ENCODE measurements around the gene TRIM39. TPM values are rescaled to one million over a fixed set of nuclear protein-coding genes. Genes with fewer than 3 reads are reported as not detected.
A peak's percentile ranks its signal among the peaks of the same experiment; 100 is the strongest.

Gene TRIM39
- total RNA-seq, 1 donor from 2014 or later = 14.2 TPM

- Mint-ChIP-seq H3K4me3 (no peak overlapping the region), H3K27me3 (ENCODE audit: insufficient read depth) (no peaks in the 10 kb centered on the region), H3K9me3 (no peaks in the 10 kb centered on the region), H3K4me1 (ENCODE audit: low read depth) (peaks cover 77% of the 10 kb centered on the region), H3K36me3 (ENCODE audit: low read depth) (peaks cover 53% of the 10 kb centered on the region), H3K27ac (no peak overlapping the region)
- DNase-seq (ENCODE audit: low spot score) = no peak
- intact Hi-C loops (cut with micrococcal nuclease) = no loop called here
Observed at GRCh38 chr6:30319146-30319835, 7.4 kb upstream of the TRIM39 start.

GRCh38 chr6:30321692-30322388 is 4.9 kb upstream of the TRIM39 start:
- no peak for DNase-seq (ENCODE audit: low spot score)
- Mint-ChIP-seq H3K4me3 (no peak overlapping the region), H3K27me3 (ENCODE audit: insufficient read depth) (no peaks in the 10 kb centered on the region), H3K4me1 (ENCODE audit: low read depth) (peaks cover 82% of the 10 kb centered on the region), H3K9me3 (no peaks in the 10 kb centered on the region), H3K36me3 (ENCODE audit: low read depth) (peaks cover 42% of the 10 kb centered on the region), H3K27ac (no peak overlapping the region)
- intact Hi-C loops (cut with micrococcal nuclease) = loop anchor here (10.0 kb wide), 1 partner anchor 363 kb away; the partner anchor contains the start of gene PPP1R18

GRCh38 chr6:30322527-30323501 is 3.9 kb upstream of the TRIM39 start:
- intact Hi-C loops (cut with micrococcal nuclease) = loop anchor here (10.0 kb wide), 1 partner anchor 362 kb away; the partner anchor contains the start of gene PPP1R18
- DNase-seq (ENCODE audit: low spot score) = no peak
- peaks cover 84% of the 10 kb centered on the region for H3K4me1 Mint-ChIP-seq (ENCODE audit: low read depth)
- peak overlapping the region; percentile 49 for H3K4me3 Mint-ChIP-seq
- no peaks in the 10 kb centered on the region for H3K27me3 Mint-ChIP-seq (ENCODE audit: insufficient read depth)
- peak overlapping the region; percentile 53 for H3K27ac Mint-ChIP-seq
- no peaks in the 10 kb centered on the region for H3K9me3 Mint-ChIP-seq
- H3K36me3 Mint-ChIP-seq (ENCODE audit: low read depth) = peaks cover 38% of the 10 kb centered on the region

GRCh38 chr6:30323806-30324205 is 2.9 kb upstream of the TRIM39 start:
- Mint-ChIP-seq H3K4me1 (ENCODE audit: low read depth) (peaks cover 78% of the 10 kb centered on the region), H3K9me3 (no peaks in the 10 kb centered on the region), H3K27me3 (ENCODE audit: insufficient read depth) (no peaks in the 10 kb centered on the region), H3K36me3 (ENCODE audit: low read depth) (peaks cover 35% of the 10 kb centered on the region), H3K4me3 (no peak overlapping the region), H3K27ac (no peak overlapping the region)
- intact Hi-C loops (cut with micrococcal nuclease) = loop anchor here (10.0 kb wide), 1 partner anchor 361 kb away; the partner anchor contains the start of gene PPP1R18
- DNase-seq (ENCODE audit: low spot score) = no peak

- Mint-ChIP-seq H3K36me3 (ENCODE audit: low read depth) (peaks cover 36% of the 10 kb centered on the region), H3K4me1 (ENCODE audit: low read depth) (peaks cover 67% of the 10 kb centered on the region), H3K27me3 (ENCODE audit: insufficient read depth) (no peaks in the 10 kb centered on the region), H3K27ac (peak overlapping the region; percentile 100), H3K4me3 (peak overlapping the region; percentile 99), H3K9me3 (no peaks in the 10 kb centered on the region)
- peak; percentile 76 for DNase-seq (ENCODE audit: low spot score)
- intact Hi-C loops (cut with micrococcal nuclease) = loop anchor here (1.0 to 10.0 kb wide), 7 partner anchors 8 to 1852 kb away; partner anchors contain the start of genes AGPAT1, GNL1, PPP1R18 and PRR3
Observed at GRCh38 chr6:30325150-30325872, 1.4 kb upstream of the TRIM39 start.

- intact Hi-C loops (cut with micrococcal nuclease) = loop anchor here (1.0 to 10.0 kb wide), 11 partner anchors 9 to 1851 kb away; partner anchors contain the start of genes AGPAT1, GNL1, MRPS18B and PPP1R10
- Mint-ChIP-seq H3K9me3 (no peaks in the 10 kb centered on the region), H3K4me1 (ENCODE audit: low read depth) (peaks cover 61% of the 10 kb centered on the region), H3K27ac (peak overlapping the region; percentile 100), H3K27me3 (ENCODE audit: insufficient read depth) (no peaks in the 10 kb centered on the region), H3K36me3 (ENCODE audit: low read depth) (peaks cover 36% of the 10 kb centered on the region), H3K4me3 (peak overlapping the region; percentile 99)
- peak; percentile 72 for DNase-seq (ENCODE audit: low spot score)
Observed at GRCh38 chr6:30325873-30326525, 728 bp upstream of the TRIM39 start.

GRCh38 chr6:30327232-30327746 is 562 bp downstream of the TRIM39 start:
- peaks cover 48% of the 10 kb centered on the region for H3K4me1 Mint-ChIP-seq (ENCODE audit: low read depth)
- peaks cover 36% of the 10 kb centered on the region for H3K36me3 Mint-ChIP-seq (ENCODE audit: low read depth)
- peak overlapping the region; percentile 93 for H3K27ac Mint-ChIP-seq
- intact Hi-C loops (cut with micrococcal nuclease) = loop anchor here (2.0 to 10.0 kb wide), 5 partner anchors 68 to 1850 kb away; partner anchors contain the start of genes AGPAT1, GNL1, PPP1R18 and PRR3
- H3K4me3 Mint-ChIP-seq = peak overlapping the region; percentile 97
- DNase-seq (ENCODE audit: low spot score) = no peak
- no peaks in the 10 kb centered on the region for H3K27me3 Mint-ChIP-seq (ENCODE audit: insufficient read depth)
- H3K9me3 Mint-ChIP-seq = no peaks in the 10 kb centered on the region

GRCh38 chr6:30328397-30328796 is 1.7 kb downstream of the TRIM39 start:
- Mint-ChIP-seq H3K36me3 (ENCODE audit: low read depth) (peaks cover 34% of the 10 kb centered on the region), H3K4me1 (ENCODE audit: low read depth) (peaks cover 40% of the 10 kb centered on the region), H3K4me3 (peak overlapping the region; percentile 97), H3K9me3 (no peaks in the 10 kb centered on the region), H3K27me3 (ENCODE audit: insufficient read depth) (no peaks in the 10 kb centered on the region), H3K27ac (no peak overlapping the region)
- DNase-seq (ENCODE audit: low spot score) = no peak
- intact Hi-C loops (cut with micrococcal nuclease) = loop anchor here (5.0 to 10.0 kb wide), 4 partner anchors 229 to 1849 kb away; partner anchors contain the start of genes AGPAT1, GNL1, PPP1R18 and PRR3

GRCh38 chr6:30329331-30329730 is 2.6 kb downstream of the TRIM39 start:
- Mint-ChIP-seq H3K4me3 (no peak overlapping the region), H3K27ac (no peak overlapping the region)

GRCh38 chr6:30331981-30332380 is 5.3 kb downstream of the TRIM39 start:
- Mint-ChIP-seq H3K4me3 (no peak overlapping the region), H3K27ac (no peak overlapping the region), H3K36me3 (ENCODE audit: low read depth) (peaks cover 43% of the 10 kb centered on the region), H3K9me3 (no peaks in the 10 kb centered on the region), H3K4me1 (ENCODE audit: low read depth) (peaks cover 12% of the 10 kb centered on the region), H3K27me3 (ENCODE audit: insufficient read depth) (no peaks in the 10 kb centered on the region)
- no peak for DNase-seq (ENCODE audit: low spot score)
- intact Hi-C loops (cut with micrococcal nuclease) = no loop called here

More at GRCh38 chr6:30329331-30329730, 2.6 kb downstream of the TRIM39 start:
- intact Hi-C loops (cut with micrococcal nuclease) = loop anchor here (5.0 to 10.0 kb wide), 4 partner anchors 228 to 1848 kb away; partner anchors contain the start of genes AGPAT1, GNL1, PPP1R18 and PRR3
- DNase-seq (ENCODE audit: low spot score) = no peak
- peaks cover 37% of the 10 kb centered on the region for H3K36me3 Mint-ChIP-seq (ENCODE audit: low read depth)
- H3K4me1 Mint-ChIP-seq (ENCODE audit: low read depth) = peaks cover 30% of the 10 kb centered on the region
- no peaks in the 10 kb centered on the region for H3K27me3 Mint-ChIP-seq (ENCODE audit: insufficient read depth)
- no peaks in the 10 kb centered on the region for H3K9me3 Mint-ChIP-seq

GRCh38 chr6:30334075-30334783 is 7.5 kb downstream of the TRIM39 start:
- H3K27ac Mint-ChIP-seq = no peak overlapping the region
- intact Hi-C loops (cut with micrococcal nuclease) = no loop called here
- no peaks in the 10 kb centered on the region for H3K4me1 Mint-ChIP-seq (ENCODE audit: low read depth)
- peaks cover 49% of the 10 kb centered on the region for H3K36me3 Mint-ChIP-seq (ENCODE audit: low read depth)
- no peaks in the 10 kb centered on the region for H3K27me3 Mint-ChIP-seq (ENCODE audit: insufficient read depth)
- no peak for DNase-seq (ENCODE audit: low spot score)
- H3K4me3 Mint-ChIP-seq = no peak overlapping the region
- no peaks in the 10 kb centered on the region for H3K9me3 Mint-ChIP-seq
